ENCODE measurements around the gene ARHGEF1. TPM values are rescaled to one million over a fixed set of nuclear protein-coding genes. Genes with fewer than 3 reads are reported as not detected.

Gene ARHGEF1
- total RNA-seq, 2 experiments from 2014 or later: 1,019 to 1,047 TPM

DNA sequence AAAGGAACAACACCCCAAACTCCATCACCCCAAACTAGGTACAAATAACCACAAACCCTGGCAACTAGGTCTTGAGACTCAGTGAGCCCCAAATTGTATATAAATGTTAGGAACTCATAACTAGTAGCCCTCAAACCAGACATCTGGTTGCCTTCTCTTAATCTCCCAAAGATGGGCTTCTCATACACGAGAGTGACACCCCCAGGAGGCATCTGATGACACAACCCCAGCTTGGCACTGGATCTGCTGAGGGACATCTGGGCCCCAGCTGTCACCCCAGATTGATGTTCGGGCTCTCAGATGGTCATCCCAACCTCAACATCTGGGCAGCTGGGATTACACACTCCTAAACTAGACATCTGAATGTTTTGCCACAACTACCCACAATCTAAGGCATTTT, 61.4 kb downstream of the ARHGEF1 start:
- no peaks in the 10 kb centered on the region for H3K9me3 Mint-ChIP-seq
- Histone ChIP-seq H3K9me3 (ENCODE audit: control insufficient read depth in 1 of 2, insufficient read depth in 1 of 2, low read length in 2 of 2) (no peaks in the 10 kb centered on the region), H3K27me3 (ENCODE audit: control insufficient read depth in 1 of 2, insufficient read depth in 2 of 2, low read length in 2 of 2) (peaks cover 0 to 3% of the 10 kb centered on the region in 2 experiments), H3K4me3 (ENCODE audit: low read length) (no peak overlapping the region), H3K36me3 (ENCODE audit: insufficient read depth, low read length) (no peaks in the 10 kb centered on the region), H3K27ac (ENCODE audit: low read depth in 1 of 2, low read length in 2 of 2) (peak overlapping the region in 1 of 2 donors; percentile 67), H3K4me1 (ENCODE audit: insufficient read depth, low read length) (peaks cover 54% of the 10 kb centered on the region)
- no peaks in the 10 kb centered on the region for H3K27me3 Mint-ChIP-seq
- H3K27ac Mint-ChIP-seq: peak overlapping the region; percentile 98
- intact Hi-C loops (cut with DNase I, micrococcal nuclease): loop anchor here in 1 of 2 experiments (2.0 kb wide), 1 partner anchor 16 kb away; the partner anchor contains the start of gene ERFL
- H3K4me3 Mint-ChIP-seq: peak overlapping the region; percentile 42
- TF ChIP-seq, protein P1, sequence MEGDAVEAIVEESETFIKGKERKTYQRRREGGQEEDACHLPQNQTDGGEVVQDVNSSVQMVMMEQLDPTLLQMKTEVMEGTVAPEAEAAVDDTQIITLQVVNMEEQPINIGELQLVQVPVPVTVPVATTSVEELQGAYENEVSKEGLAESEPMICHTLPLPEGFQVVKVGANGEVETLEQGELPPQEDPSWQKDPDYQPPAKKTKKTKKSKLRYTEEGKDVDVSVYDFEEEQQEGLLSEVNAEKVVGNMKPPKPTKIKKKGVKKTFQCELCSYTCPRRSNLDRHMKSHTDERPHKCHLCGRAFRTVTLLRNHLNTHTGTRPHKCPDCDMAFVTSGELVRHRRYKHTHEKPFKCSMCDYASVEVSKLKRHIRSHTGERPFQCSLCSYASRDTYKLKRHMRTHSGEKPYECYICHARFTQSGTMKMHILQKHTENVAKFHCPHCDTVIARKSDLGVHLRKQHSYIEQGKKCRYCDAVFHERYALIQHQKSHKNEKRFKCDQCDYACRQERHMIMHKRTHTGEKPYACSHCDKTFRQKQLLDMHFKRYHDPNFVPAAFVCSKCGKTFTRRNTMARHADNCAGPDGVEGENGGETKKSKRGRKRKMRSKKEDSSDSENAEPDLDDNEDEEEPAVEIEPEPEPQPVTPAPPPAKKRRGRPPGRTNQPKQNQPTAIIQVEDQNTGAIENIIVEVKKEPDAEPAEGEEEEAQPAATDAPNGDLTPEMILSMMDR (IDR thresholded peaks at IDR 0.05): no peak
- ATAC-seq (ENCODE audit: poor library complexity) (no peak), DNase-seq (peak in 1 of 14 experiments; percentile 23)
- H3K4me1 Mint-ChIP-seq (ENCODE audit: low read depth): peaks cover 57% of the 10 kb centered on the region
- H3K36me3 Mint-ChIP-seq (ENCODE audit: low read depth): no peaks in the 10 kb centered on the region
- ChIA-PET CTCF (interaction anchor here (0.5 to 1.9 kb wide), 3 partner anchors 14 to 63 kb away, joined by 3 to 14 read pairs (median 3); no protein-coding TSS in a partner anchor), POLR2A (interaction anchor here (0.8 to 4.3 kb wide), 6 partner anchors 14 to 85 kb away, joined by 4 to 34 read pairs (median 18); partner anchors contain the start of genes ARHGEF1, RABAC1 and RPS19)

DNA sequence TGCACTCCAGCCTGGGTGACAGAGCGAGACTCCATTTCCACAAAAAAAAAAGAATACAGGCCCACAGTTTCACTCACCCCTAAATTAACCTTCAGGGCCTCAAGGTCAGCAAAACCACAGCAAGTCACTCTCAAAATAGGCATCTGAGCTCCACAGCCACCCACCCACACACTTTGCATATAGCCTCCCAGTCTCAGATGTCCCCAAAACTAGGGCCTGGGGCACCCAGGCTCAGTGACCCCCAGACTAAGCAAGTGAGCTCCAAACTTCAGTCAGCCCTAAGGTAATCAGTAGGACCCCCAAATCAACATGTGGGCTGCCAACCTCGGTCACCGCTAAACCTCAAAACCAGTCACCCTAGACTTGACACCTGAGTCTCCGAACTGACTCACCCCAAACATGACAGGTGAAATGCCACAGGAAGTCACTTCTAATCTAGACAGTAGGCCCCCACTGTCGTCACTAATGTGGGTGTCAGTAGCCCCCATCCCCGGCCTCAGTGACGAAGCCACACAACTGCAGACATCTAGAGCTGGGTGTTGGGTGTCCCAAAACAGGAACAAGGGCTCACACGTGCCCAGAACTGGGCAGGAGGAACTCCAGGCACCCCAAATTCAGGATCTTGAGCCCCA, 62.3 kb downstream of the ARHGEF1 start:
- peak overlapping the region; percentile 76 for H3K4me3 Mint-ChIP-seq
- CTCF ChIA-PET: interaction anchor here (0.6 to 3.0 kb wide), 8 partner anchors 8 to 86 kb away, joined by 3 to 20 read pairs (median 4); partner anchors contain the start of gene RPS19
- peak; percentile 88 for ATAC-seq (ENCODE audit: poor library complexity)
- peak; percentile 74 to 96 (median 84) for DNase-seq
- no peaks in the 10 kb centered on the region for H3K9me3 ChIP-seq (ENCODE audit: control insufficient read depth in 1 of 2, insufficient read depth in 1 of 2, low read length in 2 of 2)
- intact Hi-C loops (cut with DNase I, micrococcal nuclease): loop anchor here (1.0 to 5.0 kb wide), 5 partner anchors 14 to 70 kb away; partner anchors contain the start of genes ERFL (in 1 of the 2) and RABAC1 (in 1 of the 2)
- no peaks in the 10 kb centered on the region for H3K36me3 ChIP-seq (ENCODE audit: insufficient read depth, low read length)
- no peaks in the 10 kb centered on the region for H3K9me3 Mint-ChIP-seq
- POLR2A ChIA-PET: interaction anchor here (0.8 to 4.3 kb wide), 10 partner anchors 13 to 86 kb away, joined by 4 to 34 read pairs (median 8); partner anchors contain the start of genes ARHGEF1, ERFL, RABAC1 and RPS19
- peak overlapping the region; percentile 60 to 67 for H3K27ac ChIP-seq (ENCODE audit: low read depth in 1 of 2, low read length in 2 of 2)
- H3K4me1 Mint-ChIP-seq (ENCODE audit: low read depth): peaks cover 56% of the 10 kb centered on the region
- H3K27ac Mint-ChIP-seq: peak overlapping the region; percentile 98
- no peak overlapping the region for H3K4me3 ChIP-seq (ENCODE audit: low read length)
- TF ChIP-seq, protein P1 (IDR thresholded peaks at IDR 0.05): no peak
- H3K27me3 Mint-ChIP-seq: no peaks in the 10 kb centered on the region
- peaks cover 0 to 3% of the 10 kb centered on the region in 2 experiments for H3K27me3 ChIP-seq (ENCODE audit: control insufficient read depth in 1 of 2, insufficient read depth in 2 of 2, low read length in 2 of 2)
- peaks cover 46% of the 10 kb centered on the region for H3K4me1 ChIP-seq (ENCODE audit: insufficient read depth, low read length)
- H3K36me3 Mint-ChIP-seq (ENCODE audit: low read depth): no peaks in the 10 kb centered on the region

DNA sequence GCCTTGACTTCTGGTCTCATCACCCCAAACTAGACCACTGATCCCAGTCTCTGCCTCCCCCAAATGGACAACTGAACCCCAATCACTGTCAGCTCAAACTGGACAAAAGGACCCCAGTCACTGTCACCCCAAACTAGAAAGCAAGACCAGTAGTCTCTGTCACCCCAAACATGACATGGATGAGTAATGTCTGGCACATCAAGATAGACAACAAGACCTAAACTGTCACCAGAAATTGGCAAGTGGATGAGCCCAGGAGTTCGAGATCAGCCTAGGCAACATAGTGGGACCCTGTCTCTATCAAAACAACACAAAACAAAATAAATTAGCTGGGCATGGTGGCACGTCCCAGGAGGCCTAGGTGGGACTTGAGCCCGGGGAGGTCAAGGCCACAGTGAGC, 64.1 kb downstream of the ARHGEF1 start:
- Histone ChIP-seq H3K9me3 (ENCODE audit: control insufficient read depth in 1 of 2, insufficient read depth in 1 of 2, low read length in 2 of 2) (no peaks in the 10 kb centered on the region), H3K27ac (ENCODE audit: low read depth in 1 of 2, low read length in 2 of 2) (no peak overlapping the region), H3K36me3 (ENCODE audit: insufficient read depth, low read length) (no peaks in the 10 kb centered on the region), H3K27me3 (ENCODE audit: control insufficient read depth in 1 of 2, insufficient read depth in 2 of 2, low read length in 2 of 2) (no peaks in the 10 kb centered on the region), H3K4me1 (ENCODE audit: insufficient read depth, low read length) (peaks cover 45% of the 10 kb centered on the region), H3K4me3 (ENCODE audit: low read length) (no peak overlapping the region)
- Mint-ChIP-seq H3K9me3 (no peaks in the 10 kb centered on the region), H3K27ac (peak overlapping the region; percentile 94), H3K4me3 (peak overlapping the region; percentile 31), H3K4me1 (ENCODE audit: low read depth) (peaks cover 50% of the 10 kb centered on the region), H3K36me3 (ENCODE audit: low read depth) (no peaks in the 10 kb centered on the region), H3K27me3 (no peaks in the 10 kb centered on the region)
- DNase-seq (no peak), ATAC-seq (ENCODE audit: poor library complexity) (no peak)
- ChIA-PET CTCF (interaction anchor here (0.9 to 3.0 kb wide), 3 partner anchors 13 to 87 kb away, joined by 3 to 17 read pairs (median 5); partner anchors contain the start of gene RPS19), POLR2A (interaction anchor here (0.6 to 4.3 kb wide), 6 partner anchors 11 to 87 kb away, joined by 3 to 34 read pairs (median 12); partner anchors contain the start of genes RABAC1 and RPS19)
- TF ChIP-seq, protein P1 (IDR thresholded peaks at IDR 0.05): no peak
- intact Hi-C loops (cut with DNase I, micrococcal nuclease): loop anchor here in 1 of 2 experiments (5.0 kb wide), 1 partner anchor 60 kb away; no protein-coding TSS in a partner anchor

All from CD4-positive, alpha-beta T cell (primary cell).